HuH-7 (cell line): Measurements from ENCODE around the gene XKR7.

Experiments
- DNase-seq: peaks from one replicate; pipeline ENCODE4 v3.0.0; 2011; ENCODE audit warnings: low spot score

XKR7 gene

GRCh38 chr20:32045999-32046398 is 78.0 kb downstream of the XKR7 start:
- DNase-seq, result peak; percentile 49

- no peak for DNase-seq
These were observed 82.4 kb downstream of the XKR7 start for GRCh38 chr20:32050324-32050841.

- no peak for DNase-seq
These were observed 83.1 kb downstream of the XKR7 start for GRCh38 chr20:32050851-32051556.

GRCh38 chr20:32051720-32052089 is 83.8 kb downstream of the XKR7 start:
- DNase-seq, result no peak

GRCh38 chr20:32052090-32052777 is 84.3 kb downstream of the XKR7 start, which contains the start of gene HCK:
TSS of gene HCK (plus strand) at chr20:32052242.
- no peak for DNase-seq

GRCh38 chr20:32052778-32053362 is 84.9 kb downstream of the XKR7 start:
- DNase-seq, result no peak
